ENCODE measurements around the gene OR2L3.

The OR2L3 gene

DNA sequence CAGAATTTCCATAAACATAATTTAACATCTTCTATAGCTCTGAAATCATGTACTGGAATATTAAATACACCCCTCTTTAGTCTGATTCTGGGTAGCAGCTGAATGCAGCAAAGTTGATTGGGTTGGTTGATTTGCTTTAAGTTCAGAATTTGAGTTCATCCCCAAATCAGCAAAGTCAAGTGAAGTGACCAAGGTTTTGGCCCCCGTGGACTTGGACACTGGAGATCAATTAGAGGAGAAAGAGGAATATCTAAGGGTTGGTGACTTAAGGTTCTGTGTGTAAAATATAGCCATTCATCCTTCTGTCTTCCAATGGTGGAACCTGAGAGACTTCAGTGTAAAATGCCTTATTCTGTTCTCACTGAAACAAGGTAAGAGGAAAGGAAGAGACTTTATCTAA is 48.2 kb downstream of the OR2L3 start, which contains the start of gene OR2L13:
Gene OR2L13 (plus strand): TSS at position 301 of the 400 bp plus-strand sequence. CDS start 4,192 bp downstream, outside the sequence.
- no peak for TF ChIP-seq CTCF (IDR thresholded peaks at IDR 0.05)
- no peak within 1 kb of the TSS for H3K27ac ChIP-seq

GRCh38 chr1:248098529-248098928 is 51.9 kb downstream of the OR2L3 start:
- H3K27ac ChIP-seq: no peak overlapping the region
- TF ChIP-seq ZFX (IDR thresholded peaks at IDR 0.05; ENCODE audit: borderline replicate concordance) (no peak), CTCF (IDR thresholded peaks at IDR 0.05) (no peak)

DNA sequence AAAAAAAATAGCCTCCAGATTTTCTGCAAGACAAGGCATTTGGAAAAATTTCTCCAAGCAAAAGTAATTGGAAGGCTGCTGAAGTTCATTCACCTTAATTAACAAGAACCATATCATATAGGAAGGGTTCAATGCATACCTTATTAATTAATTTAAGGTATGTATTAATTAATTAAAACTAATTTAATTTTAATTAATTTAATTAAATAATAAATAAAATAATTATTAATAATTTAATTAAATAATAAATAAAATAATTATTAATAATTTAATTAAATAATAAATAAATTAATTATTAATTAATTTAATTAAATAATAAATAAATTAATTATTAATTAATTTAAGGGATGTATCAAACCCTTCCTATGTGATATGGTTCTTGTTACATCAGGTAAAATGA is 56.2 kb downstream of the OR2L3 start:
- TF ChIP-seq ZFX (IDR thresholded peaks at IDR 0.05; ENCODE audit: borderline replicate concordance) (no peak), CTCF (IDR thresholded peaks at IDR 0.05) (no peak)
- no peak overlapping the region for H3K27ac ChIP-seq

- TF ChIP-seq CTCF (IDR thresholded peaks at IDR 0.05) (no peak), ZFX (IDR thresholded peaks at IDR 0.05; ENCODE audit: borderline replicate concordance) (no peak)
- no peak overlapping the region for H3K27ac ChIP-seq
Measured at GRCh38 chr1:248111157-248111556, 64.5 kb downstream of the OR2L3 start.
